Stimulated activated CD4-positive, alpha-beta T cell treated with anti-CD3 and anti-CD28 coated beads, Interleukin-4, amount 100 ng/mL, for 24 hours (primary cell): ENCODE measurements around the gene TRMT61A.
"Not testable (repeated sequence)": the region's sequence is repeated elsewhere in the genome, so short reads cannot be mapped to it uniquely, and the experiment has no call there.

Source experiments
- DNase-seq: peaks from one replicate; pipeline ENCODE4 v3.0.0-alpha.2; 2020

TRMT61A gene

DNA sequence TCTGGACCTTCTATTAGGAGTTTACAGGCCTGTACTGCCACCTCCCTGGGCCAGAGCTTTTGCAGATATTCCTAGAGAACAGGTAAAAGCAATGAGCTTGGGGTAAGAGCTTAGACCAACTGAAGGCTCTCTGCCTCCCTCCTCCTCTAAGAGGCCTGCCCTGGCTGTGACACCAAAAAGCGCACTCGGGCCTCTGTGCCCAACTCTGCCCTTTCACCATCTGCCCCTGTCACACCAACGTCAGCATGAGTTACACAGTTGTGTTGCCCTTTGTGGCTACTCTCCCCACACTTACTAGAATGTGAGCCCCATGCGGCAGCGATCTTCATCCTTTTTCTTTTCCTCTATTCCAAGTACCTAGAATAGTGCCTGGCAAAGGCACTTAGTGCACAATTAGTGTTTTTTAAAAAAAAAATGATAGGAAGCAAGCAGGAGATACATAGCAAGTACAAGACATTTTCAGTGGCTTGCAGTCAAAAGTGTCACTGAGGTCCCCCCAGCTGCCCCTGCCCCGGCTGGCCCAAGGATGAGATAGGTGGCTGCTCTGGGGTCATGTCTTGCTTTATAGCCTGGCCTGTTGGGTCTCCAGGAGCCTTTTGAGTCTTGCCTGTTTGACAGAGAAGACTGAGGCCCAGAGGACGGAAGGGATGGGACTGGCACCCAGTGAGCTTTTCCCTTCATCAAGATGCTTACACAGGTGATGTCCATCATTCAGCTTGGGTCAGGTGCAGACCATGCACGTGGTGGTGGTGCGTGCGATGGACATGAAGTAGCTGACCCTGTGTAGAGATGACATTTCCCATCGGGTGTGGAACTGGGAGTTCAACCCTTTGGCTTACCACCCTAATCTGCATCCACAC lies 18.9 kb upstream of the TRMT61A start:
- DNase-seq, result no peak

DNA sequence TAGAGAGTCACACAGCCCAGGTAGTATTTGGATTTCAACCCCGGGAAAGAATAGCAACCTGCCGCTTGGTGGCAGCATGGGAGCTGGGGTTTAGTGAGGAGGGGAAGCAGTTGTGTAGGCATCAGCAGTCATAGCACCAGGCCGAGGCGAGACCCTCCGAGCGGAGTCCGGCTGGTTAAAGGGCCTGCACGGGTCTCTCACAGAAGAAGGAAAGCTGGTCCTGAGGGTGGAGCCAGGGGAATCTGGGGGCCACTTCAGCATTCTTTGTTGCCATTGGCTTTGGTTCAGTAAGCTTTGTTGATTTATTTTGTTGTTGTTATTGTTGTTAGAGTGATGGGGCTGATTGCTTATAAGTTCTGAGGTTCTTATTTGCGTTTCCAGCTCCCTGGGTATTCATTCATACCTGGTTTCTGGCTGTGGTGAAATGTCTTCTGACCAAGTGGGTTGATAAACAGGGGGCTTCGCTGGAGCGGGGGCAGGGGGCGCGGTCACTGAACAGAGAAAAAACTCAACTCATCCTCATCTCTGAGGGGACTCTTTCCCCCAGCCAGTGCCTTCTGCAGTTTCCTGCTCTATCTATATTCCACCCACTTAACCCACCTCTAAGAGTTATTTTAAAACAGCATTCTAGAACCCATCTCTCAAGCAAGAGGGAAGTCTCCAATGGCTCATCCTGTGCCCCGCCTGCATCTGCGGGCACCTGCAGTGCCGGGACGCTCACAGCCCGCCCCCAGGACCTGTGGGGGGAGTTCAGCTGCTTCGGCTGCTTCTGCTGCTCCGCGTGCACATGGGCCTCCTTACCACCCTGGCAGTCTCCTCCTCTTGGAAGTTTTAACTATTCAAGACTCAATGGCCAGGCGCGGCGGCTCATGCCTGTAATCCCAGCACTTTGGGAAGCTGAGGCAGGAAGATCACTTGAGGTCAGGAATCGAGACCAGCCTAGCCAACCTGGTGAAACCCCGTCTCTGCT lies 18.0 kb upstream of the TRMT61A start:
- no peak for DNase-seq

DNA sequence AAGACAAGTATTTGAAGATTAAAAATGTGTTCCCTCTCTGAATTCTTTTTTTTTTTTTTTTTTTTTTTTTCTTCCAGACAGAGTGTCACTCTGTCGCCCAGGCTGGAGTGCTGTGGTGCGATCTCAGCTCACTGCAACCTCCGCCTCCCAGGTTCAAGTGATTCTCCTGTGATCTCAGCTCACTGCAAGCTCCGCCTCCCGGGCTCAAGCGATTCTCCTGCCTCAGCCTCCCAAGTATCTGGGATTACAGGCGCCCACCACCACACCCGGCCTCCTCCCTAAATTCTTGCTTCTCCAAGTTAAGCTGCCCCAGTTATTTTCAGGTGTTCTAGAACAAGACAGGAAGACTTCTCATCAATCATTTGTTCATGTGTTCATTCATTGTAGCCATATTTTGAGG lies 16.8 kb upstream of the TRMT61A start:
- DNase-seq, result not testable (repeated sequence)

DNA sequence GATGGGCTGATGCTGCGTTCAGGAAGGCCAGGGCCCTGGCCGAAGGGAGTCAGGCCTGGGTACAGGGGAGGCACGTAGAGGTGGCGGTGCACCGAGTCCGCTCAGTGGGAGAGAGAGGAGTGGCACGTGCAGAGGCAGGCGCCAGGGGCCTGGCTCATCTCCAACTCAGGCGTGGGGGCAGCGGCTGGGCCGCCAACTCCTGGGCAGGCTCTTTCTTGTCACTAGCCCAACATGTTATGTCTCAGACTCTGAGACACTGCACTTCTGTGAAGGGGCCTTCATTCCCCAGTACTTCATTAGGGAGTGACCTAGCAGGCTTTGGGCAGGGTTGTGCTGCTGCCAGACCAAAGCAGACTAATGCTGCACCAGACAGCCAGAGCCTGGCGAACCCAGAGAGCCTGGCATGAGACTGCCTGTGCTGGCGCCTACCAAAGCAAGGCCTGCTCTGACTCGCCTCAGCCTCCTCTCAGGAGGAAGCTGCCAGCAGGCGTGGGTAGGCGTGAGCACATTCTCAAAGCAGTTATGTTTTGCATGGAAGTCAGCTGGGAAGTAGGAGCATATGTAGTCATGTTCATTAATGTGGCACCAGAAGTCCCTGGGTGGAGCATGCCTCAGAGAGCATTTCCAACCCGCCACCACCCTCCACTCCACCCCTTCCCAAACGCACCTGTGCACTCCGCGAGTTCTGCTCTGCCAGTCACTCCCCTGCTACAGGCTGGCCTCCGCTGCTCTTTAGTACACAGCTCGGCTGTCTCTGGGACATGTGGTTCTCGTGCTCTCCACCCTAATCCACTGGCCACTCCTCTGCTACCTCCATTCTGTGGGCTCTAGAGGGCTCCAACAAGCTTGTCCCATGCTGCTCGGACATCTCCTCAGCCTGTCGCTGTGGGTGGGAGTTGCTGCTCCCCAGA lies 16.0 kb upstream of the TRMT61A start:
- DNase-seq, result no peak

DNA sequence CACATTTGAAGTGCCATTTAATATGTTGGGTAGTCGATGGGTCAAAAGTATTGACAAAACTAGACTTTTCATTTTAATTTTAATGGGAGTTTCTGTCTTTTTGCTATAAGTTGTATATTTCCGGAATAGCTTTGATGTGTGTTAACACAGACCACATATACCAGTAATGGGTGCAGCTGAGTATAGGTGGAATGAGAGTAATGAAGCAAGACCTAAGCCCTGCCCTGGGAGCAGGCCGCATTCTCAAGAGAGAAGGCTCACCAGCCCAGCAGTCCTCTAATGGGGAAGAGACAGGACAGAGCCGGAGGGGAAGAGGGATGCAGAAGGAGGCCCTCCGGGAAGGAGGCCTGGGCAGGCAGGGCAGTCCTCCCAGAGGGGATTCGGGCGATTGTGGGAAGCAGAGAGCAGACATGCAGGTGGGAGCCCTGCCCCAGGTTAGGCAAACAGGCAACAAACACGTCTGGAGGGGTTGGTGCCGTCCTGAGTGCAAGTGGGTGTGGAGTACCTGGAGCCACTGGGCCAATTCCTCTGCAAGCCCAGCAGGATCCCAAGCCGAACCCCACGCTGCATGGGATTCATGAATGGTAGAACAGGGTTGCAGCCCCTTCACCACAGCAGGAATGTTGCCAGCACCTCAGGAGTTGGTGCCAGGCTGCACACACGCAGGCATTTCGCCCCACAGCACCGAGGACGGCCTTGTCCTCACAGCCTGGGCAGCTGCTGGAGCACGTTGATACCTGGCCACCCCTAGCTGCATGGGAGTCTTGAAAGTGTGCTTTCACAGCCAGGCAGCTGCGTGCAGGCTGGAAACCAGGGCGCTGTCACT lies 14.2 kb upstream of the TRMT61A start:
- no peak for DNase-seq

DNA sequence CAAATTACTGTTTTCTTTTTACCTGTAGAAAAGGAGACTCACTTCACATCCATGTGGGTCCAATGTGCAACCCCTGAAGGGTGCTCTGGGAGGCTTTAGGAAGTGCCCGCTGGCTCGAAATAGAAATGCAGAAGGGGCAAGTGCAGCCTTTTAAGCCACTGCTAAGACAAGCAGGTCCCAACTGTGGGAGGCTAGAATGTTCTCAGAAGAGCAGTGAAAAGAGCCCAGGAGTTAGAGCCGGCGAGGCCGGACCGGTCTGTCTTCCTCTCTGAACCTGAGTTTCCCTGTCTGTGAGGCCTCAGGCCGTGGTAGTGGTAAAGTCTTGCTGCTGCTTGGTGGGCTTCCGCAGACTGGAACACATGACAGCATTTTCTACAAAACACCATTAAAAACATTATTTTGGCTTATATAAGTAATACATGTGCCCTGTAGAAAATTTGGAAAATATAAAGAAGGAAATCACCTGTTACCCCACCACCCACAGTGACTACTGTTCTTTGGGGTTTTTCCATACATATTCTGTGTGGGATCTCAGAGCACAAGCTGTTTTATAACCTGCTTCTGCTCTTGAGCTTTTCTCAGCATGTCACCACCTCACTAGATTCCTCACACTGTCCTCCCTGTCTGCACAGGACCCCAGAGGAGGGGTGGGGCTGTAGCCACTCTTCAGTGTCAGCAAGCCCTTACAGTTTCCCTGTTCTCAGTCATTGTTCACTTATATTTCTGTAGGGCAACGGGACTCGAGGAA lies 12.4 kb upstream of the TRMT61A start:
- DNase-seq, result no peak

DNA sequence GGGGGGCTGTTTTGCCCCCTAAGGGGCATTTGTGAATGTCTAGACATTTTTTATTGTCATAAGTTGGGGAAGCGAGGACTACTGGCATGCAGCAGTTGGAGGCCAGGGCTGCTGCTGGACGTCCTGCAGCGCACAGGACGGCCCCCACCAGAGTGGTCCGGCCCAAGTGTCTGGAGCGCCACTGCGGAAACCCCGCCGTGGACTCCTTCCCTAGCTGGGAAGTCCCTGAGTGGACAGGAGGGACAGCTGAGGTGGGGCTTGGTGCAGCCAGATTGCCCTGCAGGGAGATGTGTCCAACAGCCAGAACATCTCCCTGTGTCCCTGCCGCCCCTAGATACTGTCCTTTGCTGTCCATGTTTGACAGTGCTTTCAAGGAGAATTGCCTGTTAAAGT lies 11.8 kb upstream of the TRMT61A start:
- DNase-seq, result no peak

DNA sequence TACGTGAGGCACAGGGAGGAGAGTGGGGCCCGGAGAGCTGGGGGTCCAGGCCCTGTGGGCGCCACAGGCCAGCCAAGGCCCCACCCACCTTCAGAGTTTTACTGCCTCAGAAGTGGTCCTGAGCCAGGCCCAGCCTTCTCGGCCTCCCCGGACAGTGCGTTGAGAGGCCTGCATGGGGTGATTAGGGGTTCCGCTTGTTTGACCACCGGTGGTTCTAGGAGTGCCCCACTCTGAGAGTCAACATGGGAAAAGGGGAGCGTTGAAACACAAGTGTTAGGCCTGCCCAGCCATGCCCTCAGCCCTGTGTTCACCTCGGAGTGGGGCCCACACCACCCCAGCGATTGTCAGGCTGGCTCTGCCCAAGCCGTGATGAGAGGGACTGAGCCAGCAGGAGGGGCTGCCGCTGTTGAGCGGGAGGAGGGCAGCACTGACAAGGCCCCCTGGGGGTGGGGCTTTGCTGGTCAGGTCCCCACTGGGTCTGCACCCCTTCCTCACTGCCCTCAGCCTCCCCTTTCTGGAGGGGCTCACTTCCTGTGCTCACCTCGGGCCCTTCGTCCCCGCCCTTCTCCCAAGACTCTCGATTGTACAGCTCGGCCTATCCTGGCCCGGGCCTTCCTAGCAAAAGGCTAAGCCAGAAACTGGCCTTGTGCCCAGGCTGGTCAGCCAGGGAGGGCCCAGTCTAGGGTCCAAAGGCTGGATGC lies 11.1 kb upstream of the TRMT61A start:
- DNase-seq, result no peak

DNA sequence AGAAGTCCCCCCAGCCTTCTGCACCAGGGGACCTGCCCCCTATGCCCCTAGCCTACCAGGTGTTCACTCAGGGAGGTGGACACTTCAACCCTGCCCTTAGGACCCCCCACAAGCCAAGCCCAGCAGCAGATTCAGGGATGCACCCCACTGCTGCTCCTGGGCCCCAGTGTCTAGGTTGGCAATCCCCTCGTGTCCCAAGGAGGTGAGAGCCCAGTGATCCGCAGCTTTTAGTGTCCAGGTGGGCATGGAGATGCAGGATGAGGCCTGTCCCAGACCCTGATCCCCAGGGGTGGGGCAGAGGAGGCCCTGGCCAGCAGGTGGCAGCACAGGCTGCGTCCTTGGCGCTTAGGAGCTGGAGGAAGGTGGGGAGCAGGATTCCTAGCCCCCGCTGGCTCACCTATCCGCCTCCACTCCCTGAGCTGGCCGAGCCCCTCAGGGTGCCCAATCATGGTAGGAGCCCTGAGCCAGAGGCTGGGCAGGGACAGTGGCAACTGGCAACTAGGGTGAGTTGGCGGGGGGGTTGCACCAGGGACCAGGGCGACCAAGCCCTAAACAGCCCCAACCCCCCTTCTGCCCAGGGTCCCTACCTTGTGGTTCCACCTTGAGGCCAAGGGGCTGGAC lies 10.5 kb upstream of the TRMT61A start:
- peak; percentile 58 for DNase-seq

DNA sequence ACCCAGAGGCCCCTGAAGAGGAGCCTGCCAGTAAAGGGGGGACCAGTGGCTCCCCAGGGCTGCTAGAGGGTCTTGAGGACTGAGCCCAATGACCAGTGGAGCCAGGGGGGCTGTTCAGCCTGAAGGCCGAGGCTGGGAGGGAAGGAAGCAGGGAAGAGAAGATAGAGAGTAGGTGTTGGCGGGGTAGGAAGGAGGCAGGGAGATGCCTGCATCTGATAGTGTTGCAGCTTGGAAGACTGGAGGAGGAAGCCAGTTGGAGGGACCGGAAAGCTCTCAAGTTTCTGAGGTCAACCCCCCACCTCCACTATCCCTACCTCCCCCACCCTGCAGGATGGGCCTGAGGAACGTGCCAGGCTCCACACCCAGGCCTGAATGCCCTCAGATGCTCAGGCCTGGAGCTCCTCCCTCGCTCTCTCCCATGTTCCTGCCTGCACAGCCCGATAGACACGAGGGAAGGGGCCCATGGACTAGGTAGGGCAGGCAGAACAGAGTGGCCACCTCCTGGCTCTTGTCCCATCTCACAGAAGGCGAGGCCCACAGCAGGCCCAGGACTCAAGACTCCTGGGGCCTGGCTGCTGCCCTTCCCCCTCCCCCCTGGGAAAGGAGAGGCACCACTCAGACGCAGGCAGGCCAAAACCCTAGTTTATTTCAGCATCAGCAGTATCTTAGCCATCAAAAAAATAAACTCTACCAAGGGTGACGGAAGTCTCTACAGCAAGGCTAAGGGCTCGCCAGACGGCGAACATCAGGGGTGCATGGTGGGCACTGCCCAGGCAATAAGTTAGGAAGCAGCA lies 9.8 kb upstream of the TRMT61A start:
- no peak for DNase-seq

DNA sequence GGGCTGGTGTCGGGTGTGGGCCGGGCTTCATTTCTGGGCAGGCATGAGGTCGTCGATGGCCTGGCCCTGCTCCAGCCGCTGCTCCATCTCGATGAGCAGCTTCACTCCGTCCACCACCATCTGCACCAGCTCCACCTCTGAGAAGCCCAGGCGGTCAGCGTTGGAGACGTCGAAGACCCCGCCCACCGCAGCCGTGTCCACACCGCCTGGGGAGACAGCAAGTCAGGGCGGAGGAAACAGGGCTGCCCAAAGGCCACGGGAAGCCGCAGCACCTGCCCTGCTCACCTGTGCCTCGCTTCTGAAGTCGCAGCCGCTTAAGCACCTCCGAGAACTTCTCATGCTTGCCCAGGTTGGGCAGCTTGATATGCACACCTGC lies 9.2 kb upstream of the TRMT61A start:
- no peak for DNase-seq

DNA sequence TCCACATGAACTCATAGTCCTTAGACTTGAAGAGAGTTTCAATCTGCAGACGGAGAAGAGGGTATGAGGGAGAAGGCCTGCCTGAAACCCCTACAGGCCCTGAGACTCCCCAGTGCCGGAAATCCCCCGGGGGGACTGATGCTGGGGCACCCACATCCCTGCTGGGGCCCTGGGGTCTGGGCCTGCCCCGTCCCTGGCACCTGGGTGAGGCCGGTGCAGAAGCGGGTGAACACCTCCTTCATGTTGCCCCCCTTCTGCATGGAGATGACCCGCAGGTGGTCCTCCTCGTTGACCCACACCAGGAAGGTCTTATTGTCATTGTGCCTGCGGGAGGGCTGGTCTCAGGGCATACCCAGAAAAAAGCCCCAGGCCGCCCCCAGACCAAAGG lies 8.7 kb upstream of the TRMT61A start:
- DNase-seq, result no peak

DNA sequence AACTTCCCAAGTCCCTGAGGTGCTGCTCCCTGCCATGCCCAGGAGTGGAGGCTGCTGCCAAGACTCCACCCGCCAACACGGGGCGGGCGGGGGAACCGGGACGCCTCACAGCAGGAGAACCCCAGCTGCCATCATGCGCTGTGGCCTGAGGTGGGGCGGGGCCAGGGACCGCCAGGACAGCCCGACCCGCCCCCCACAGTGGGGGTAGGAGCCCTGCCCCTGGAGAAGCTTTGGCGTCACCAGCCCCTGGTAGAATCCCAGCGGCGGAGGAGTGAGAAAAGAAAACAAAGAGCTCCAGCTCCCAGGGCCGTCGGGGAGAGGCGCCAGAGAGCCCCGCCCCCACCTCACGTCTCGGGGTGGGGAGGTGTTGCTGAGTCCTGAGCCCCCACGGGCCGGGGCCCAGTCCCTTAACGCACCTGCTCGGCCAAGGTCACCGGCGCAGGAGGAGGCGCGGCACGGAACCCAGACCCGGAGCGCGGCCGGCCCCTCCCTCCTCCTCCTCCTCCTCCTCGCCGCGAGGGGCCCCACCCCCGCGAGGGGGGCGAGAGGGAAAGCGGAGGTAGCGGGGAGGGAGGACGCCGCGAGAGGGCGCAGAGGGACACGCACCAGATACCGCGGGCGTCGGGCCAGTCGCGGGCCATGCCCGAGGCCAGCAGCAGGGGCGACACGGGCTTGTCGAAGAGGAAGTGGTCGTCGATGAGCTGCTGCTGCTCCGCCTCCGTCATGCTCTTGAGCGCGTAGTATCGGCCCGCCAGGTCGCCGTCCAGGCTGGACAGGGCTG lies 8.1 kb upstream of the TRMT61A start:
- DNase-seq, result peak; percentile 52

DNA sequence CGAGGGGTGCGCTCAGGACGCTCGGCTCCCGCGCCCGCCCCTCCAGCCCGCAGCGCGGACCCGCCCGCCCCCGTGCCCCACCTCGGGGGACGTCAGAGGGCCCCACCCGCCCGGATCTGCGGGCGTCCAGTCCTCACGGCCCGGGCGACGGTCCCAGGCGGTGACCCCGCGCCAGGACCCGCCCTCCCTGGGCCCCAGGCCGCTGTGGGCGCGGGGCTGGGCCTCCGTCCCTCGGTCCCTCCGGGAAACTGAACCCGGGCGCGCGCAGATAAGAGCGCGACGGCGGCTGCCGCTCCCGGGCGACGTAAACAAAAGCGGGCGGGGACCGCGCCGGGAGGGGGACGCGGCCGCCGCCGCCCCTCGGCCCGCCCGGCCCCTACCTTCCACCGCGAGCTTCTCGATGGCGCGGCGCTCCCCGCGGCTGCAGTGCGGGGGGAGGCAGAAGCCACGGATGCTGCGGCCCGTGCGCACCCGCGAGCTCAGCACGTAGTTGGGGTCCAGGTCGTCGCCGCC lies 7.5 kb upstream of the TRMT61A start:
- DNase-seq, result no peak

DNA sequence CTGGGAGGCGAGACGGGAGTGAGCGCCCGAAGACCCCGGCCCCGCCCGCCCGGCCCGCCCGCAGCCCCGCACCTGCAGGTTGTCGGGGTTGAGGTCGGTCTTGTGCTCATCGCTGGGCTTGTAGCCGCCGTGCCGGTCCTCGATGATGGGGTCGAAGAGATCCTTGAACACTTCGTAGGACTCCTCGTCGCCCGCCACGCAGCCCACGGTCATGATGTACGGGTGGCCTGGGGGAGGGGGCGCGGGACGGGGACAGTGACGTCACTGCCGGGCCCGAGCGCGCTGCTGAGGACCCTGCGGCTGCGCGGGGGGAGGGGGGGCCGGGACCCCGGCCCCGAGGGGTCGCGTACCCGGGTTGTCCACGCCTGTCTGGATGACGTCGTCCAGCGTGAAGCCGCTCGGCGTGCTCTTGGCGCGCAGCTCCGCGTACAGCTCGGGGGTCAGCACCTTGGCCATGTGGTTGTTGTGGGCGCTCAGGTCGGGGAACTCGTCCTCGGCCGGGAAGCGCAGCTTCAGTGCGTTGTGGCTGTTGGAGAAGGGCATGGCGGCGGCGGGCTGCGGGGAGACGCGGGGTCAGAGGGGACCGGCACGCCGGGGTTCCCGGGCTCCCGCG lies 6.9 kb upstream of the TRMT61A start:
- no peak for DNase-seq

DNA sequence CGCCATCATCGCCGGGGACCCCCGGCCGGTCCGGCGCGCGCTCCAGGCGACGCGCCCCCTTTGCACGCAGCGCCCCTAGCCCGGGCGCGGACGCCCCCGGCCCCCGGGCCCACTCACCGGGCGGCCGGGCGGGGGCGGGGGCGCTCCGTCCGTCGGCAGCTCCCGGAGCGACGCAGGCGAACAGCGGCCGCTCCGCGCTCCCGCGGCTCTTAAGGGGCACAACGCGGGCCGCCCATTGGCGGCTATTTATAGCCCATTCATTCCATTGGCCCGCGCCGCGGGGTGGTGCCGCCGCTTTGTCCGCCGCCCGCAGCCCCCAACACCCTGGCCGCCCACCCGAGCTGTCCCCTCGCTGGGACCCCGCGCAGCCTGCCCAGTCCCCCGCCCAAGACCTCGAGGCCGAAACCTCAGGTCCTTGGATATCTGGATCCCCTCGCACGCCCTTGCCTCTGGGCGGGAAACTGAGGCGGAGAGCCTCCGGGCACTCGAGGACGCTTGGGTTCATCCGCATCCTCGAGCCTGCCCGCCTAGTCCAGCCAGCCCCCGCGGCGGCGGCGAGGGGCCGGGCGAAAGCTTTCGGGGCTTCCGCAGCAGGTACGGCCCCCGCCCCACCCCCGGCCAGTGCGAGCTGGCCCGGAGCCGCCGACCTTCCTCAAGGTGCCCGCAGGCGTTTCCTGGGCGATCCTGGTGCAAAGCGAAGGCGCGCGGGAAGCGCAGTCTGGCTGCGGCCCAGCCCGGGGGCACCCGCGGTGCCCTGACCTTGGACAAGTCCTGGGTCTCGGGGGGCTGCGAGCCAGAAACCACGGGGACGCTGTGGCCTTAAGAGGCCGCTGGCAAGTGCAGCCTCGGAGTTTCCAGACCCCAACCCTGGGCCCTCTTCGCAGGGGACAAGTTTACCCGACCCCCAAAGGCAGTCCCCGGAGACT lies 6.1 kb upstream of the TRMT61A start, which contains the start of gene CKB:
CKB (minus strand) TSS at position 182 of the 926 bp plus-strand sequence. CDS start 337 bp downstream, outside the sequence.
- DNase-seq, result no peak
